Astrocyte (in vitro differentiated cells and primary cell): ENCODE measurements around the gene RNASEH2C. TPM values are rescaled to one million over a fixed set of nuclear protein-coding genes. Genes with fewer than 3 reads are reported as not detected.
A peak's percentile ranks its signal among the peaks of the same experiment; 100 is the strongest.

Experiments used
- DNase-seq: peaks from one replicate; pipeline ENCODE4 v3.0.0-alpha.2; 2010; ENCODE audit warnings: low read depth
- FAIRE-seq: peaks from 2 replicates; lab custom pipeline; 2011; peaks lifted over from hg19 to GRCh38; lab: Jason Lieb, UNC
- H2AFZ ChIP-seq: 2 replicates; pipeline ENCODE4 v1.6.0; 2012; ENCODE audit warnings: low read depth, low read length, inconsistent platforms
- H3K27ac ChIP-seq: 2 replicates; pipeline ENCODE4 v1.5.1; 2011; ENCODE audit warnings: low read depth, low read length, inconsistent platforms
- H3K27me3 ChIP-seq: 2 replicates; pipeline ENCODE4 v1.6.0; 2011; ENCODE audit warnings: low read length, inconsistent platforms; ENCODE audit not compliant: insufficient read depth
- H3K36me3 ChIP-seq: 2 replicates; pipeline ENCODE4 v1.5.1; 2011; ENCODE audit warnings: low read length, inconsistent platforms; ENCODE audit not compliant: insufficient read depth
- H3K4me1 ChIP-seq: 2 replicates; pipeline ENCODE4 v1.5.1; 2011; ENCODE audit warnings: low read length, inconsistent platforms; ENCODE audit not compliant: insufficient read depth
- H3K4me2 ChIP-seq: 2 replicates; pipeline ENCODE4 v1.6.0; 2012; ENCODE audit warnings: low read length, inconsistent platforms
- H3K4me3 ChIP-seq: 2 replicates; pipeline ENCODE4 v1.5.1; 2011; ENCODE audit warnings: low read depth, mild to moderate bottlenecking, low read length, inconsistent platforms; ENCODE audit not compliant: insufficient read depth
- H3K79me2 ChIP-seq: 2 replicates; pipeline ENCODE4 v1.6.0; 2012; ENCODE audit warnings: mild to moderate bottlenecking, low read length, inconsistent platforms; ENCODE audit not compliant: insufficient read depth
- H3K9ac ChIP-seq: 2 replicates; pipeline ENCODE4 v1.6.0; 2012; ENCODE audit warnings: mild to moderate bottlenecking, low read length, inconsistent platforms
- H3K9me3 ChIP-seq: 2 replicates; pipeline ENCODE4 v1.5.1; 2012; ENCODE audit warnings: low read depth, mild to moderate bottlenecking, low read length, inconsistent platforms; ENCODE audit not compliant: insufficient read depth
- H4K20me1 ChIP-seq: 2 replicates; pipeline ENCODE4 v1.6.0; 2012; ENCODE audit warnings: low read length, inconsistent platforms; ENCODE audit not compliant: insufficient read depth
- H3K27ac Mint-ChIP-seq: one replicate; pipeline ENCODE4 v1.8.0; 2021; ENCODE audit warnings: mild to moderate bottlenecking, mixed read lengths; ENCODE audit not compliant: unreplicated experiment
- H3K27me3 Mint-ChIP-seq: one replicate; pipeline ENCODE4 v1.8.0; 2021; ENCODE audit warnings: low read depth, mixed read lengths; ENCODE audit not compliant: unreplicated experiment
- H3K36me3 Mint-ChIP-seq: one replicate; pipeline ENCODE4 v1.8.0; 2021; ENCODE audit warnings: low read depth, mixed read lengths; ENCODE audit not compliant: unreplicated experiment
- H3K4me1 Mint-ChIP-seq: one replicate; pipeline ENCODE4 v1.8.0; 2021; ENCODE audit warnings: low read depth, mixed read lengths; ENCODE audit not compliant: unreplicated experiment
- H3K4me3 Mint-ChIP-seq: one replicate; pipeline ENCODE4 v1.8.0; 2021; ENCODE audit warnings: mild to moderate bottlenecking, moderate library complexity, mixed read lengths; ENCODE audit not compliant: unreplicated experiment
- H3K9me3 Mint-ChIP-seq: one replicate; pipeline ENCODE4 v1.8.0; 2021; ENCODE audit warnings: mild to moderate bottlenecking, mixed read lengths; ENCODE audit not compliant: unreplicated experiment
- CTCF ChIP-seq: IDR thresholded peaks from 2 replicates; pipeline ENCODE4 v1.5.1; 2011; ENCODE audit warnings: low read depth, mild to moderate bottlenecking, inconsistent platforms, low read length, moderate library complexity; ENCODE audit not compliant: insufficient read depth
- EZH2 ChIP-seq: IDR thresholded peaks from 2 replicates; pipeline ENCODE4 v1.6.1; 2012; ENCODE audit warnings: mild to moderate bottlenecking, low read length, inconsistent platforms; ENCODE audit not compliant: insufficient read depth
- total RNA-seq: library from RNA; stranded (reverse); gene quantifications from 2 replicates; pipeline ENCODE4 v1.2.1, GENCODE V29; 2021

Gene RNASEH2C
- total RNA-seq, 1 donor from 2014 or later: 25.0 TPM

GRCh38 chr11:65716302-65716701, 4.3 kb downstream of the RNASEH2C start:
- Histone ChIP-seq H4K20me1 (peaks cover 56% of the 10 kb centered on the region), H2AFZ (no peak overlapping the region), H3K79me2 (peaks cover 67% of the 10 kb centered on the region), H3K27me3 (no peaks in the 10 kb centered on the region), H3K9me3 (no peaks in the 10 kb centered on the region), H3K9ac (no peak overlapping the region), H3K36me3 (peaks cover 36% of the 10 kb centered on the region), H3K4me1 (peaks cover 29% of the 10 kb centered on the region), H3K4me3 (no peak overlapping the region), H3K27ac (no peak overlapping the region), H3K4me2 (no peak overlapping the region)
- no peak for FAIRE-seq
- Mint-ChIP-seq H3K36me3 (peaks cover 26% of the 10 kb centered on the region), H3K27ac (no peak overlapping the region), H3K27me3 (no peaks in the 10 kb centered on the region), H3K4me1 (peaks cover 11% of the 10 kb centered on the region), H3K9me3 (no peaks in the 10 kb centered on the region), H3K4me3 (no peak overlapping the region)
- DNase-seq: no peak
- no peak for TF ChIP-seq EZH2
- no peak for TF ChIP-seq CTCF

GRCh38 chr11:65714433-65714832, 6.2 kb downstream of the RNASEH2C start:
- no peaks in the 10 kb centered on the region for H3K27me3 Mint-ChIP-seq
- Histone ChIP-seq H3K27ac (no peak overlapping the region), H3K4me2 (no peak overlapping the region), H3K9me3 (no peaks in the 10 kb centered on the region), H3K79me2 (peaks cover 56% of the 10 kb centered on the region), H3K27me3 (no peaks in the 10 kb centered on the region), H3K36me3 (peaks cover 36% of the 10 kb centered on the region), H4K20me1 (peaks cover 48% of the 10 kb centered on the region), H3K4me1 (peaks cover 25% of the 10 kb centered on the region), H3K9ac (no peak overlapping the region), H3K4me3 (no peak overlapping the region), H2AFZ (no peak overlapping the region)
- TF ChIP-seq EZH2 (no peak), CTCF (no peak)
- H3K4me1 Mint-ChIP-seq: peaks cover 12% of the 10 kb centered on the region
- peak overlapping the region; percentile 13 for H3K4me3 Mint-ChIP-seq
- H3K36me3 Mint-ChIP-seq: peaks cover 26% of the 10 kb centered on the region
- no peaks in the 10 kb centered on the region for H3K9me3 Mint-ChIP-seq
- H3K27ac Mint-ChIP-seq: peak overlapping the region; percentile 4
- no peak for FAIRE-seq
- DNase-seq: no peak

- peak overlapping the region; percentile 75 for H3K4me3 ChIP-seq
- H3K9ac ChIP-seq: peak overlapping the region; percentile 97
- no peak overlapping the region for H2AFZ ChIP-seq
- H3K36me3 ChIP-seq: peaks cover 33% of the 10 kb centered on the region
- peaks cover 5% of the 10 kb centered on the region for H3K4me1 Mint-ChIP-seq
- peak overlapping the region; percentile 24 for H3K27ac Mint-ChIP-seq
- H3K4me2 ChIP-seq: peak overlapping the region; percentile 96
- FAIRE-seq (no peak), DNase-seq (no peak)
- H3K9me3 ChIP-seq: no peaks in the 10 kb centered on the region
- no peak for TF ChIP-seq EZH2
- TF ChIP-seq CTCF: no peak
- H3K4me3 Mint-ChIP-seq: peak overlapping the region; percentile 85
- no peaks in the 10 kb centered on the region for H3K9me3 Mint-ChIP-seq
- H3K27me3 ChIP-seq: no peaks in the 10 kb centered on the region
- H3K27ac ChIP-seq: no peak overlapping the region
- H3K4me1 ChIP-seq: peaks cover 15% of the 10 kb centered on the region
- H3K79me2 ChIP-seq: peaks cover 46% of the 10 kb centered on the region
- peaks cover 37% of the 10 kb centered on the region for H4K20me1 ChIP-seq
- H3K36me3 Mint-ChIP-seq: peaks cover 26% of the 10 kb centered on the region
- H3K27me3 Mint-ChIP-seq: no peaks in the 10 kb centered on the region
Observed at GRCh38 chr11:65713212-65713969, 7.2 kb downstream of the RNASEH2C start.
